GM18867 (cell line): ENCODE measurements around the gene GMCL2.

Experiments
- ATAC-seq: cut with Tn5 transposase; IDR thresholded peaks from one replicate; pipeline ENCODE4 v1.9.1; 2021; ENCODE audit warnings: mild to moderate bottlenecking, moderate library complexity; ENCODE audit not compliant: unreplicated experiment

Gene GMCL2

GRCh38 chr5:178145965-178146820 is 41.0 kb downstream of the GMCL2 start:
- no peak for ATAC-seq

GRCh38 chr5:178143901-178144300 is 43.3 kb downstream of the GMCL2 start:
- no peak for ATAC-seq

- ATAC-seq: no peak
Measured at GRCh38 chr5:178143246-178143645, 43.9 kb downstream of the GMCL2 start.

- ATAC-seq: no peak
Measured at GRCh38 chr5:178142642-178143041, 44.5 kb downstream of the GMCL2 start.

- no peak for ATAC-seq
Measured at GRCh38 chr5:178141550-178141949, 45.6 kb downstream of the GMCL2 start.

- ATAC-seq: no peak
Measured at GRCh38 chr5:178137991-178138390, 49.2 kb downstream of the GMCL2 start.

- ATAC-seq: no peak
Measured at GRCh38 chr5:178136990-178137389, 50.2 kb downstream of the GMCL2 start.
